A549 (cell line): ENCODE results near the gene F2RL3.

Source experiments
- ELK1 ChIP-seq: fragments of 150-350 bp; IDR thresholded peaks from 2 replicates; pipeline ENCODE4 v1.6.1; 2014; ENCODE audit warnings: low read depth, mild to moderate bottlenecking, low read length
- EP300 ChIP-seq, 2 experiments: fragments of >200 bp; sonication (Bioruptor Twin); formaldehyde crosslinking; IDR thresholded peaks; 2 replicates in 1 of 2; 3 replicates in 1 of 2; pipeline ENCODE4 v1.6.1; 2016 to 2017
- MAZ ChIP-seq: fragments of 150-350 bp; IDR thresholded peaks from 2 replicates; pipeline ENCODE4 v1.6.1; 2014; ENCODE audit warnings: antibody characterized with exemption, low read depth, low read length, borderline replicate concordance
- TF ChIP-seq, protein P1 (sequence below): fragments of >200 bp; sonication (Bioruptor Twin); formaldehyde crosslinking; IDR thresholded peaks from 3 replicates; pipeline ENCODE4 v1.5.1; 2016

DNA sequence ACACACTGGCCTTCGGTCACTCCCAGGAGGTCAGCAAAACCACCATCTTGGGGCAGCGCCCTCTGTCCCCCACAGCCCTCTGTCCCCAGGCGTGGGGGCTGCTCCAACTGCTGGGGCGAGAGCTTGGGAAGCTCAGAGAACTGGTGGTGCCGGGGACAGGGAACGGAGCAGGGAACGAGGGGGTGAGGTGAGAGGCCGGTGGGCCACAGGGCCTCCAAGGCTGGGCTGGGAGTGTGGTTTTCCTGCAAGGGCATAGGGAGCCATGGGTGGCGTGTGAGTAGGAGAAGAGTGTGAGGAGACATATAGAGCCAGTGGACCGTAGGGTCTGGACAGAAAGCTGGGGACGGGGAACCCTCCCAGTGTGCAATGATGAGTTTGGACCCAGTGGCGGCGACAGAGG is 34.1 kb downstream of the F2RL3 start:
- TF ChIP-seq, protein P1, sequence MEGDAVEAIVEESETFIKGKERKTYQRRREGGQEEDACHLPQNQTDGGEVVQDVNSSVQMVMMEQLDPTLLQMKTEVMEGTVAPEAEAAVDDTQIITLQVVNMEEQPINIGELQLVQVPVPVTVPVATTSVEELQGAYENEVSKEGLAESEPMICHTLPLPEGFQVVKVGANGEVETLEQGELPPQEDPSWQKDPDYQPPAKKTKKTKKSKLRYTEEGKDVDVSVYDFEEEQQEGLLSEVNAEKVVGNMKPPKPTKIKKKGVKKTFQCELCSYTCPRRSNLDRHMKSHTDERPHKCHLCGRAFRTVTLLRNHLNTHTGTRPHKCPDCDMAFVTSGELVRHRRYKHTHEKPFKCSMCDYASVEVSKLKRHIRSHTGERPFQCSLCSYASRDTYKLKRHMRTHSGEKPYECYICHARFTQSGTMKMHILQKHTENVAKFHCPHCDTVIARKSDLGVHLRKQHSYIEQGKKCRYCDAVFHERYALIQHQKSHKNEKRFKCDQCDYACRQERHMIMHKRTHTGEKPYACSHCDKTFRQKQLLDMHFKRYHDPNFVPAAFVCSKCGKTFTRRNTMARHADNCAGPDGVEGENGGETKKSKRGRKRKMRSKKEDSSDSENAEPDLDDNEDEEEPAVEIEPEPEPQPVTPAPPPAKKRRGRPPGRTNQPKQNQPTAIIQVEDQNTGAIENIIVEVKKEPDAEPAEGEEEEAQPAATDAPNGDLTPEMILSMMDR = no peak
- TF ChIP-seq MAZ (no peak), ELK1 (no peak), EP300 (IDR thresholded peaks at IDR 0.05) (no peak)
